Mesenchymal stem cell (in vitro differentiated cells and primary cell): ENCODE data around the gene PAPSS2.
A peak's percentile ranks its signal among the peaks of the same experiment; 100 is the strongest.

ENCODE experiments used
- DNase-seq: peaks from one replicate; pipeline ENCODE4 v3.0.0-alpha.2; 2013
- H2AFZ ChIP-seq: one replicate; pipeline ENCODE4 v1.6.1; 2013; ENCODE audit warnings: low read depth, mild to moderate bottlenecking, control low read depth, inconsistent platforms, low read length, moderate library complexity
- H2AK5ac ChIP-seq: 2 replicates; pipeline ENCODE4 v1.6.1; 2013; ENCODE audit warnings: low read length, moderate library complexity, mild to moderate bottlenecking, inconsistent platforms; ENCODE audit not compliant: severe bottlenecking
- H2BK120ac ChIP-seq: one replicate; pipeline ENCODE4 v1.6.1; 2013; ENCODE audit warnings: low read depth, mild to moderate bottlenecking, inconsistent platforms, low read length, moderate library complexity
- H2BK12ac ChIP-seq, 2 experiments: one replicate each; pipeline ENCODE4 v1.6.1; 2013; ENCODE audit warnings: inconsistent platforms in 2 of 2, low read length in 2 of 2, mild to moderate bottlenecking in 2 of 2, moderate library complexity in 2 of 2, control low read depth in 1 of 2
- H2BK15ac ChIP-seq: one replicate; pipeline ENCODE4 v1.6.1; 2013; ENCODE audit warnings: mild to moderate bottlenecking, low read depth, inconsistent platforms; ENCODE audit not compliant: poor library complexity, severe bottlenecking
- H2BK5ac ChIP-seq: 2 replicates; pipeline ENCODE4 v1.6.1; 2013; ENCODE audit warnings: low read depth, mild to moderate bottlenecking, low read length, control low read depth, inconsistent platforms; ENCODE audit not compliant: poor library complexity, severe bottlenecking
- H3K14ac ChIP-seq, 2 experiments: one replicate each; pipeline ENCODE4 v1.6.1; 2013; ENCODE audit warnings: inconsistent platforms in 2 of 2, low read length in 2 of 2, control low read depth in 1 of 2, mild to moderate bottlenecking in 1 of 2, moderate library complexity in 1 of 2
- H3K18ac ChIP-seq, 2 experiments: one replicate each; pipeline ENCODE4 v1.6.1; 2013; ENCODE audit warnings: inconsistent platforms in 2 of 2, low read length in 2 of 2, control low read depth in 1 of 2, low read depth in 1 of 2, mild to moderate bottlenecking in 1 of 2
- H3K23ac ChIP-seq, 2 experiments: one replicate each; pipeline ENCODE4 v1.6.1; 2013; ENCODE audit warnings: inconsistent platforms in 2 of 2, low read length in 2 of 2, mild to moderate bottlenecking in 2 of 2, moderate library complexity in 2 of 2, control low read depth in 1 of 2
- H3K27ac ChIP-seq: 2 replicates; pipeline ENCODE4 v1.5.1; 2013; ENCODE audit warnings: mild to moderate bottlenecking, moderate library complexity, low read length, control low read depth, inconsistent platforms; ENCODE audit not compliant: poor library complexity, severe bottlenecking
- H3K27me3 ChIP-seq, 2 experiments: 2 replicates each; pipeline versions ENCODE4 v1.6.1 to v1.7.0; 2013; ENCODE audit warnings: low read length in 2 of 2, mild to moderate bottlenecking in 2 of 2, moderate library complexity in 2 of 2, control low read depth in 1 of 2, inconsistent platforms in 1 of 2; ENCODE audit not compliant: control insufficient read depth in 1 of 2, insufficient read depth in 1 of 2
- H3K36me3 ChIP-seq, 2 experiments: 2 replicates each; pipeline versions ENCODE4 v1.6.1 to v1.7.0; 2013; ENCODE audit warnings: low read length in 2 of 2, control low read depth in 1 of 2, inconsistent platforms in 1 of 2, low read depth in 1 of 2, mild to moderate bottlenecking in 1 of 2; ENCODE audit not compliant: insufficient read depth in 2 of 2, control insufficient read depth in 1 of 2
- H3K4ac ChIP-seq, 2 experiments: one replicate each; pipeline ENCODE4 v1.6.1; 2013; ENCODE audit warnings: inconsistent platforms in 2 of 2, low read length in 2 of 2, mild to moderate bottlenecking in 2 of 2, moderate library complexity in 2 of 2, control low read depth in 1 of 2, low read depth in 1 of 2
- H3K4me1 ChIP-seq: 2 replicates; pipeline ENCODE4 v1.6.1; 2013; ENCODE audit warnings: low read depth, low read length, control low read depth; ENCODE audit not compliant: control insufficient read depth, insufficient read depth
- H3K4me2 ChIP-seq: 2 replicates; pipeline ENCODE4 v1.6.1; 2013; ENCODE audit warnings: low read length, mild to moderate bottlenecking, inconsistent platforms; ENCODE audit not compliant: poor library complexity, severe bottlenecking
- H3K4me3 ChIP-seq, 2 experiments: 2 replicates each; pipeline versions ENCODE4 v1.5.1 to v1.7.0; 2013; ENCODE audit warnings: low read length in 2 of 2, mild to moderate bottlenecking in 2 of 2, control low read depth in 1 of 2, low read depth in 1 of 2; ENCODE audit not compliant: insufficient read depth in 1 of 2
- H3K79me1 ChIP-seq: replicated peaks from 2 replicates; pipeline ENCODE4 v1.6.1; 2013; ENCODE audit warnings: mild to moderate bottlenecking, control low read depth, low read length, inconsistent platforms; ENCODE audit not compliant: poor library complexity, severe bottlenecking
- H3K9ac ChIP-seq: 2 replicates; pipeline ENCODE4 v1.7.0; 2013; ENCODE audit warnings: mild to moderate bottlenecking, low read length, moderate library complexity
- H3K9me3 ChIP-seq: 2 replicates; pipeline ENCODE4 v1.7.0; 2013; ENCODE audit warnings: mild to moderate bottlenecking, low read length; ENCODE audit not compliant: control insufficient read depth
- H4K8ac ChIP-seq: one replicate; pipeline ENCODE4 v1.6.1; 2013; ENCODE audit warnings: inconsistent platforms, mild to moderate bottlenecking, low read length, moderate library complexity
- H4K91ac ChIP-seq: one replicate; pipeline ENCODE4 v1.6.1; 2013; ENCODE audit warnings: mild to moderate bottlenecking, low read length, inconsistent platforms
- WGBS: methylation state at CpG from one replicate; pipeline ENCODE4 v1.1.7; 2013; ENCODE audit warnings: mixed read lengths; 5-methylcytosine and 5-hydroxymethylcytosine counted together

PAPSS2 gene

GRCh38 chr10:87615856-87616255 lies 43.8 kb upstream of the PAPSS2 start:
- H3K4me2 ChIP-seq, result no peak overlapping the region
- no peak overlapping the region for H2BK5ac ChIP-seq
- H3K79me1 ChIP-seq, result no peaks in the 10 kb centered on the region
- H2BK12ac ChIP-seq, result no peak overlapping the region
- H2BK15ac ChIP-seq, result no peak overlapping the region
- H3K9me3 ChIP-seq, result no peaks in the 10 kb centered on the region
- no peak overlapping the region for H3K27ac ChIP-seq
- no peak overlapping the region for H3K4ac ChIP-seq
- H3K23ac ChIP-seq, result no peak overlapping the region
- no peak overlapping the region for H3K9ac ChIP-seq
- H3K14ac ChIP-seq, result no peak overlapping the region
- peaks cover 5% of the 10 kb centered on the region for H3K4me1 ChIP-seq
- no peak for DNase-seq
- no peak overlapping the region for H2AFZ ChIP-seq
- H4K8ac ChIP-seq, result no peak overlapping the region
- H2AK5ac ChIP-seq, result no peak overlapping the region
- 70% methylated on average over 3 of the region's 3 CpGs for WGBS
- H3K27me3 ChIP-seq, result peaks cover 0 to 9% of the 10 kb centered on the region in 2 experiments
- no peak overlapping the region for H3K18ac ChIP-seq
- no peak overlapping the region for H4K91ac ChIP-seq
- no peak overlapping the region for H2BK120ac ChIP-seq
- H3K4me3 ChIP-seq, result no peak overlapping the region
- no peaks in the 10 kb centered on the region for H3K36me3 ChIP-seq

- Histone ChIP-seq H2AK5ac (no peak overlapping the region), H3K36me3 (no peaks in the 10 kb centered on the region), H3K27me3 (peaks cover 0 to 9% of the 10 kb centered on the region in 2 experiments), H3K4me2 (no peak overlapping the region), H3K14ac (no peak overlapping the region), H3K18ac (no peak overlapping the region), H3K9ac (no peak overlapping the region), H3K23ac (no peak overlapping the region), H4K8ac (no peak overlapping the region), H2BK5ac (no peak overlapping the region), H3K4ac (no peak overlapping the region), H3K27ac (no peak overlapping the region), H2BK15ac (no peak overlapping the region), H2BK12ac (no peak overlapping the region), H2AFZ (no peak overlapping the region), H3K4me3 (no peak overlapping the region), H3K4me1 (peaks cover 5% of the 10 kb centered on the region), H2BK120ac (no peak overlapping the region), H3K9me3 (no peaks in the 10 kb centered on the region), H4K91ac (no peak overlapping the region), H3K79me1 (no peaks in the 10 kb centered on the region)
- 88% methylated on average over 1 of the region's 1 CpG for WGBS
- DNase-seq, result no peak
Measured at GRCh38 chr10:87617503-87617902, 42.2 kb upstream of the PAPSS2 start.

GRCh38 chr10:87618566-87619423 lies 40.9 kb upstream of the PAPSS2 start:
- Histone ChIP-seq H2BK120ac (no peak overlapping the region), H3K14ac (no peak overlapping the region), H2BK5ac (no peak overlapping the region), H4K91ac (no peak overlapping the region), H3K4me1 (peaks cover 5% of the 10 kb centered on the region), H2BK12ac (no peak overlapping the region), H3K27me3 (peaks cover 0 to 9% of the 10 kb centered on the region in 2 experiments), H2BK15ac (no peak overlapping the region), H4K8ac (no peak overlapping the region), H3K79me1 (no peaks in the 10 kb centered on the region), H3K36me3 (no peaks in the 10 kb centered on the region), H3K18ac (peak overlapping the region in 1 of 2 experiments; percentile 59), H3K27ac (no peak overlapping the region), H3K23ac (no peak overlapping the region), H3K4me2 (no peak overlapping the region), H3K9ac (no peak overlapping the region), H3K4ac (no peak overlapping the region), H2AFZ (no peak overlapping the region), H3K9me3 (no peaks in the 10 kb centered on the region), H3K4me3 (no peak overlapping the region), H2AK5ac (no peak overlapping the region)
- WGBS, result 79% methylated on average over 11 of the region's 11 CpGs
- DNase-seq, result peak; percentile 49

- Histone ChIP-seq H3K36me3 (no peaks in the 10 kb centered on the region), H3K14ac (no peak overlapping the region), H2BK120ac (no peak overlapping the region), H4K91ac (no peak overlapping the region), H3K18ac (no peak overlapping the region), H2BK5ac (no peak overlapping the region), H3K9me3 (no peaks in the 10 kb centered on the region), H2AK5ac (no peak overlapping the region), H3K79me1 (no peaks in the 10 kb centered on the region), H3K4me3 (no peak overlapping the region), H3K9ac (no peak overlapping the region), H2BK12ac (no peak overlapping the region), H3K4me1 (peaks cover 5% of the 10 kb centered on the region), H3K23ac (peak overlapping the region in 1 of 2 experiments; percentile 86), H4K8ac (no peak overlapping the region), H2AFZ (no peak overlapping the region), H3K4ac (no peak overlapping the region), H2BK15ac (no peak overlapping the region), H3K27me3 (peaks cover 0 to 9% of the 10 kb centered on the region in 2 experiments), H3K4me2 (no peak overlapping the region), H3K27ac (no peak overlapping the region)
- 90% methylated on average over 3 of the region's 5 CpGs for WGBS
- peak; percentile 54 for DNase-seq
Measured at GRCh38 chr10:87619705-87620104, 40.0 kb upstream of the PAPSS2 start.
